Activated T-helper 1 cell treated with anti-CD3 and anti-CD28 coated beads, Interleukin-12 subunit alpha, Interleukin-12 subunit beta, Interleukin-2, Interleukin-4 antibody, amounts not matched to agents 30 ng/mL and 10 ng/mL and 1 ng/mL, durations not matched to agents 14 hours and 24 hours and 36 hours (primary cell): ENCODE measurements around the gene PLD2. TPM values are rescaled to one million over a fixed set of nuclear protein-coding genes. Genes with fewer than 3 reads are reported as not detected.

Experiments
- total RNA-seq: library from RNA; stranded (reverse); gene quantifications from 2 replicates; pipeline ENCODE4 v1.2.3, GENCODE V29; 2022

PLD2 gene
- total RNA-seq, 1 donor from 2014 or later = 22.2 TPM

Other genes with a start within 250 kb of the PLD2 start
- not detected in 2 replicates for gene GGT6, start 246.6 kb upstream of the PLD2 start, total RNA-seq
- not detected in 2 replicates for gene SMTNL2, start 222.6 kb upstream of the PLD2 start, total RNA-seq
- gene ALOX15, start 165.5 kb upstream of the PLD2 start, total RNA-seq = not detected in 2 replicates
- 130 and 145 TPM in 2 replicates for gene PELP1, start 103.0 kb upstream of the PLD2 start, total RNA-seq
- 202 and 204 TPM in 2 replicates for gene ARRB2, start 96.5 kb upstream of the PLD2 start, total RNA-seq
- 21.9 and 23.7 TPM in 2 replicates for gene MED11, start 75.7 kb upstream of the PLD2 start, total RNA-seq
- gene ZMYND15, start 67.3 kb upstream of the PLD2 start, total RNA-seq = 0.18 TPM in 1 of 2 replicates, not detected in the other
- 3.7 and 7.0 TPM in 2 replicates for gene CXCL16, start 67.2 kb upstream of the PLD2 start, total RNA-seq
- not detected in 2 replicates for gene TM4SF5, start 35.3 kb upstream of the PLD2 start, total RNA-seq
- not detected in 2 replicates for gene VMO1, start 20.8 kb upstream of the PLD2 start, total RNA-seq
- not detected in 2 replicates for gene GLTPD2, start 18.2 kb upstream of the PLD2 start, total RNA-seq
- gene PSMB6, start 11.0 kb upstream of the PLD2 start, total RNA-seq = 205 and 208 TPM in 2 replicates
- gene MINK1, start 26.2 kb downstream of the PLD2 start, total RNA-seq = 66.5 and 67.5 TPM in 2 replicates
- 1.3 and 1.8 TPM in 2 replicates for gene C17orf107, start 92.4 kb downstream of the PLD2 start, total RNA-seq
- gene CHRNE, start 95.9 kb downstream of the PLD2 start, total RNA-seq = 0.52 and 0.61 TPM in 2 replicates
- gene GP1BA, start 125.1 kb downstream of the PLD2 start, total RNA-seq = not detected in 2 replicates
- gene SLC25A11, start 132.9 kb downstream of the PLD2 start, total RNA-seq = 111 and 116 TPM in 2 replicates
- gene RNF167, start 133.1 kb downstream of the PLD2 start, total RNA-seq = 138 and 140 TPM in 2 replicates
- 1,423 and 1,429 TPM in 2 replicates for gene PFN1, start 141.4 kb downstream of the PLD2 start, total RNA-seq
- 42.5 and 44.5 TPM in 2 replicates for gene ENO3, start 144.0 kb downstream of the PLD2 start, total RNA-seq
- 66.5 and 69.5 TPM in 2 replicates for gene SPAG7, start 160.7 kb downstream of the PLD2 start, total RNA-seq
- 98.5 and 103 TPM in 2 replicates for gene CAMTA2, start 180.5 kb downstream of the PLD2 start, total RNA-seq
- gene INCA1, start 190.4 kb downstream of the PLD2 start, total RNA-seq = 0.34 and 0.37 TPM in 2 replicates
- 68.4 and 71.3 TPM in 2 replicates for gene KIF1C, start 190.8 kb downstream of the PLD2 start, total RNA-seq
- 0.20 and 0.23 TPM in 2 replicates for gene SLC52A1, start 228.3 kb downstream of the PLD2 start, total RNA-seq